T-helper 2 cell treated with Interferon-gamma antibody and Interleukin-4, amounts not matched to agents 100 ng/mL and 5 ng/mL, for 36 hours (primary cell): Measurements from ENCODE around the gene SLC12A1. TPM values are rescaled to one million over a fixed set of nuclear protein-coding genes. Genes with fewer than 3 reads are reported as not detected.

Source experiments
- intact Hi-C: fragments of 100-400 bp; cut with micrococcal nuclease; formaldehyde crosslinking; loops from one replicate; pipeline ENCODE4 v1.15.1; 2023
- total RNA-seq: library from RNA; stranded (reverse); gene quantifications from 2 replicates; pipeline ENCODE4 v1.2.3, GENCODE V29; 2022

The SLC12A1 gene
- total RNA-seq, 1 donor from 2014 or later: not detected

DNA sequence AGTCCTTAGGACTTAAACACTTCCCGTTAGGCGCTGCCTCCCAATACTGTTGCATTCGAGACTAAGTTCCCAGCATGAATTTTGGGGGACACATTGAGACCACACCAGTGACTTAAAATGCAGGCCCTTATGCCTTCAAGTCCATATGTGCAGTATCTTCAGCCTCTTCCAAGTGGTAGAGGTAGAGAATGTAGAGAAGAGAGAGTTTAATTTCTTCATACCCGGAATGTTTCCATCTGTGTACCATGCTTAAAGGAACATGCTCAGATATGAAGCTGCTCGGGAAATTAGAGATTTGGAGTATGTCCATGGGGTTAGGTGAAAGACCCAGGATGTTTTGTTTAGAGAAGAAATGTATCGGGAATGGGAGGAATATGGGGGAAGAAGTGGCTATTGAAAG is 137.8 kb downstream of the SLC12A1 start:
- intact Hi-C loops: no loop called here

DNA sequence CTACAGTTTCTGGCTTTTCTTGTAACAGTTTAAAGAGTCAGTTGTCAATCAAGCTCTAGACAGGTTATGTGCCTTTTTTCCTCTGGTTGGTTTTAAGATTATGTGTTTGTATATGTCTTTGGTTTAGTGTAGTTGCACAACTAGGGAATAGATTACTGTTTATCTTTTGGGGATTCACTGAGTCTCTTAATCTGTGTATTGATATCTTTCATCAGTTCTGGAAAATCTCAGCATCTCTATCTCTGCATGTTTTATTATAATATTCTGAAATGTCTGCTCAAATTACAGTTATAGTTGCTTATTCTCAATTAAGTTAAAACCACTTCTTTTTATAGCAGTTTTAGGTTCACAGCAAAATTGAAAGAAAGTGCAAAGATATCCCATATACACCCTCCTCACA is 139.4 kb downstream of the SLC12A1 start:
- intact Hi-C loops: no loop called here

DNA sequence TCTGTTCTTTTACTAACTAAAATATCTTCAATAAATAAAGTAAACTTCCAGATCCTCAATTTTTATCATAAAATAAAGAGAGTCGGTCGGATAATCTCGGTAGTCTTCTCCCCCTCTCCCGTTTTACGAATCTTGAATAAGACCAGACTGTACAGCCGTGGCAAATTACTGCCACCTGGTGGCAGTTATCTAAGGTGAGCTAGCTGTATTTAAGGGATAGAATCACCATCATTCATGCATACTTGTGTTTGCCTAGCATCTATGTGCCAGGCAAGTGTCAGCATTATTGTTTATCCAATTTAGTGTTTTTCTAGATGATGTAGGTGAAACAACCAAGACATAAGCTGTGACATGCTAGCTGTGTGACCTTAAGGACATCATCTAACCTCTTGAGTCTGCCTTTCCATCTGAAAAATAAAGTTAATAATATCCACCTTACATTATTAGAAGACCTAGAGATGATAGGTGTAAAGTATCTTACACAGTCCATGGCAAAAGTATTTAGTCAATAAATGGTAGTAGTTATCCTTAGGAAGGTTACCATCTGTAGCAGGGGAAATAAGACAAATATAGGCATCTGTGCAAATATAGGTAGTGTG is 146.5 kb downstream of the SLC12A1 start:
- intact Hi-C loops: loop anchor here (2.0 to 10.0 kb wide), 3 partner anchors 22 to 1792 kb away; partner anchors contain the start of gene DUT

Other genes with a start within 250 kb of the SLC12A1 start
- gene SLC24A5, start 85.3 kb upstream of the SLC12A1 start, total RNA-seq: not detected in 2 replicates
- 37.5 TPM in 2 replicates for gene MYEF2, start 28.0 kb upstream of the SLC12A1 start, total RNA-seq
- 0.05 TPM in 1 of 2 replicates, not detected in the other for gene CTXN2, start 14.6 kb upstream of the SLC12A1 start, total RNA-seq
- 262 and 264 TPM in 2 replicates for gene DUT, start 125.1 kb downstream of the SLC12A1 start, total RNA-seq